Prostate gland (tissue), 2 donors: ENCODE measurements around the gene PDE7B.

Source experiments
- CTCF ChIP-seq, 4 experiments: fragments of 200-600 bp in 2 of 4; fragments of 450-650 bp in 2 of 4; sonication (generic) in 2 of 4; IDR thresholded peaks; 1 replicate in 3 of 4; 2 replicates in 1 of 4; pipeline ENCODE4 v1.5.1; 2016 to 2019; ENCODE audit warnings: antibody characterized with exemption in 4 of 4, mild to moderate bottlenecking in 2 of 4, moderate library complexity in 2 of 4
- POLR2A ChIP-seq: fragments of 450-650 bp; IDR thresholded peaks from one replicate; pipeline ENCODE4 v1.6.1; 2016; ENCODE audit warnings: antibody characterized with exemption, mild to moderate bottlenecking
- POLR2AphosphoS5 ChIP-seq: sonication (generic); formaldehyde crosslinking; IDR thresholded peaks from one replicate; pipeline ENCODE4 v1.6.1; 2017; ENCODE audit warnings: antibody characterized with exemption

DNA sequence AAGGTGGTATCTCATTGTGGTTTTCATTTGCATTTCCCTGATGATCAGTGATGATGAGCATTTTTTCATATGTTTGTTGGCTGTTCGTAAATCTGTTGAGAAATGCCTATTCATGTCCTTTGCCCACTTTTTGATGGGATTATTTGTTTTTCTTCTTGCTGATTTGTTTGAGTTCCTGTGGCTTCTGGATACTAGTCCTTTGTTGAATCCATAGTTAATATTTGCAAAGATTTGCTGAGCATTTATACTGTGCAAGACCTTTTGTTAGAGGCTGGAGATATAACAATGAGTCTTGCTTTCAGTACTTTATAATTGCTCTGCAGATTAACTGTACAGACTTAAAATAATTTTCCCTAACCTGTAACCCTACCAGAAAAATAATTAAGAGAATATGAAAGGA lies 35.6 kb downstream of the PDE7B start:
- TF ChIP-seq CTCF (IDR thresholded peaks at IDR 0.05) (no peak), POLR2A (no peak), POLR2AphosphoS5 (no peak)
